ENCODE data around the gene ACTC1. TPM values are rescaled to one million over a fixed set of nuclear protein-coding genes. Genes with fewer than 3 reads are reported as not detected.
A peak's percentile ranks its signal among the peaks of the same experiment; 100 is the strongest.

The ACTC1 gene
- total RNA-seq, 2 experiments from 2014 or later: not detected

GRCh38 chr15:34773013-34773412 lies 22.3 kb downstream of the ACTC1 start:
- Mint-ChIP-seq H3K27ac (no peak overlapping the region), H3K4me3 (no peak overlapping the region), H3K9me3 (ENCODE audit: low read depth) (no peaks in the 10 kb centered on the region), H3K4me1 (no peaks in the 10 kb centered on the region), H3K36me3 (ENCODE audit: low read depth) (no peaks in the 10 kb centered on the region), H3K27me3 (peaks cover 10% of the 10 kb centered on the region)
- intact Hi-C loops (cut with DNase I, micrococcal nuclease): no loop called here
- ChIA-PET CTCF (interaction anchor here (0.6 kb wide), 1 partner anchor 67 kb away, joined by 3 read pairs; no protein-coding TSS in a partner anchor), POLR2A (no interaction called here)
- DNase-seq: no peak
- no peak for ATAC-seq

- no peaks in the 10 kb centered on the region for H3K36me3 Mint-ChIP-seq (ENCODE audit: low read depth)
- H3K4me3 Mint-ChIP-seq: no peak overlapping the region
- CTCF ChIA-PET: no interaction called here
- no peaks in the 10 kb centered on the region for H3K4me1 Mint-ChIP-seq
- ATAC-seq: no peak
- intact Hi-C loops (cut with DNase I, micrococcal nuclease): no loop called here
- POLR2A ChIA-PET: no interaction called here
- DNase-seq: no peak
- H3K27ac Mint-ChIP-seq: no peak overlapping the region
- H3K9me3 Mint-ChIP-seq (ENCODE audit: low read depth): no peaks in the 10 kb centered on the region
- peaks cover 10% of the 10 kb centered on the region for H3K27me3 Mint-ChIP-seq
Measured at GRCh38 chr15:34772312-34772711, 23.0 kb downstream of the ACTC1 start.

GRCh38 chr15:34769711-34770110 lies 25.6 kb downstream of the ACTC1 start:
- H3K27me3 Mint-ChIP-seq: peaks cover 6% of the 10 kb centered on the region
- no peak overlapping the region for H3K4me3 Mint-ChIP-seq
- intact Hi-C loops (cut with DNase I, micrococcal nuclease): no loop called here
- CTCF ChIA-PET: interaction anchor here (0.6 kb wide), 1 partner anchor 127 kb away, joined by 3 read pairs; no protein-coding TSS in a partner anchor
- H3K27ac Mint-ChIP-seq: no peak overlapping the region
- POLR2A ChIA-PET: no interaction called here
- H3K36me3 Mint-ChIP-seq (ENCODE audit: low read depth): no peaks in the 10 kb centered on the region
- H3K4me1 Mint-ChIP-seq: no peaks in the 10 kb centered on the region
- no peaks in the 10 kb centered on the region for H3K9me3 Mint-ChIP-seq (ENCODE audit: low read depth)
- ATAC-seq: no peak
- no peak for DNase-seq

GRCh38 chr15:34768530-34768929 lies 26.8 kb downstream of the ACTC1 start:
- CTCF ChIA-PET: no interaction called here
- H3K4me3 Mint-ChIP-seq: no peak overlapping the region
- POLR2A ChIA-PET: no interaction called here
- H3K27me3 Mint-ChIP-seq: peaks cover 6% of the 10 kb centered on the region
- intact Hi-C loops (cut with DNase I, micrococcal nuclease): no loop called here
- no peaks in the 10 kb centered on the region for H3K4me1 Mint-ChIP-seq
- H3K27ac Mint-ChIP-seq: no peak overlapping the region
- no peak for DNase-seq
- ATAC-seq: no peak
- no peaks in the 10 kb centered on the region for H3K36me3 Mint-ChIP-seq (ENCODE audit: low read depth)
- H3K9me3 Mint-ChIP-seq (ENCODE audit: low read depth): no peaks in the 10 kb centered on the region

GRCh38 chr15:34765741-34766140 lies 29.6 kb downstream of the ACTC1 start:
- Mint-ChIP-seq H3K9me3 (ENCODE audit: low read depth) (no peaks in the 10 kb centered on the region), H3K4me3 (no peak overlapping the region), H3K4me1 (no peaks in the 10 kb centered on the region), H3K27me3 (peaks cover 2% of the 10 kb centered on the region), H3K27ac (no peak overlapping the region), H3K36me3 (ENCODE audit: low read depth) (no peaks in the 10 kb centered on the region)
- ChIA-PET POLR2A (no interaction called here), CTCF (interaction anchor here (0.7 kb wide), 1 partner anchor 27 kb away, joined by 3 read pairs; no protein-coding TSS in a partner anchor)
- DNase-seq (no peak), ATAC-seq (no peak)
- intact Hi-C loops (cut with DNase I, micrococcal nuclease): no loop called here

- intact Hi-C loops (cut with DNase I, micrococcal nuclease): no loop called here
Measured at GRCh38 chr15:34760909-34761308, 34.4 kb downstream of the ACTC1 start.

GRCh38 chr15:34759992-34760391 lies 35.4 kb downstream of the ACTC1 start:
- intact Hi-C loops (cut with DNase I, micrococcal nuclease): no loop called here
- POLR2A ChIA-PET: no interaction called here
- Mint-ChIP-seq H3K27ac (no peak overlapping the region), H3K4me3 (no peak overlapping the region), H3K4me1 (peaks cover 2% of the 10 kb centered on the region), H3K9me3 (ENCODE audit: low read depth) (no peaks in the 10 kb centered on the region), H3K36me3 (ENCODE audit: low read depth) (no peaks in the 10 kb centered on the region), H3K27me3 (peaks cover 28% of the 10 kb centered on the region)
- CTCF ChIA-PET: no interaction called here
- ATAC-seq (no peak), DNase-seq (no peak)

More at GRCh38 chr15:34760909-34761308, 34.4 kb downstream of the ACTC1 start:
- CTCF ChIA-PET: no interaction called here
- DNase-seq (no peak), ATAC-seq (no peak)
- H3K4me1 Mint-ChIP-seq: no peaks in the 10 kb centered on the region
- H3K9me3 Mint-ChIP-seq (ENCODE audit: low read depth): no peaks in the 10 kb centered on the region
- POLR2A ChIA-PET: no interaction called here
- H3K27ac Mint-ChIP-seq: no peak overlapping the region
- H3K4me3 Mint-ChIP-seq: no peak overlapping the region
- peaks cover 20% of the 10 kb centered on the region for H3K27me3 Mint-ChIP-seq
- no peaks in the 10 kb centered on the region for H3K36me3 Mint-ChIP-seq (ENCODE audit: low read depth)

- Mint-ChIP-seq H3K9me3 (ENCODE audit: low read depth) (no peaks in the 10 kb centered on the region), H3K27me3 (peaks cover 28% of the 10 kb centered on the region), H3K36me3 (ENCODE audit: low read depth) (no peaks in the 10 kb centered on the region), H3K27ac (no peak overlapping the region), H3K4me1 (peaks cover 2% of the 10 kb centered on the region), H3K4me3 (no peak overlapping the region)
- ChIA-PET CTCF (interaction anchor here (0.7 kb wide), 1 partner anchor 801 kb away, joined by 3 read pairs; no protein-coding TSS in a partner anchor), POLR2A (no interaction called here)
- intact Hi-C loops (cut with DNase I, micrococcal nuclease): no loop called here
- DNase-seq: no peak
- no peak for ATAC-seq
Measured at GRCh38 chr15:34759347-34759746, 36.0 kb downstream of the ACTC1 start.

- no peak for DNase-seq
- intact Hi-C loops (cut with DNase I, micrococcal nuclease): no loop called here
- Mint-ChIP-seq H3K27me3 (peaks cover 44% of the 10 kb centered on the region), H3K9me3 (ENCODE audit: low read depth) (no peaks in the 10 kb centered on the region), H3K36me3 (ENCODE audit: low read depth) (no peaks in the 10 kb centered on the region), H3K4me3 (no peak overlapping the region), H3K4me1 (peaks cover 5% of the 10 kb centered on the region), H3K27ac (no peak overlapping the region)
- POLR2A ChIA-PET: no interaction called here
- ATAC-seq: no peak
- CTCF ChIA-PET: interaction anchor here (0.6 to 1.2 kb wide), 2 partner anchors 48 to 406 kb away, joined by 3 read pairs; no protein-coding TSS in a partner anchor
Measured at GRCh38 chr15:34757262-34757661, 38.1 kb downstream of the ACTC1 start.

- H3K27me3 Mint-ChIP-seq: peaks cover 53% of the 10 kb centered on the region
Measured at GRCh38 chr15:34755419-34755773, 40.0 kb downstream of the ACTC1 start.

GRCh38 chr15:34754674-34755418 lies 40.5 kb downstream of the ACTC1 start, which contains the start of gene GJD2:
TSS of gene GJD2 (minus strand) at chr15:34754998. CDS start at chr15:34754488, 510 bp downstream.
- peak; percentile 13 for DNase-seq
- no peak within 1 kb of the TSS for H3K27ac Mint-ChIP-seq
- H3K9me3 Mint-ChIP-seq (ENCODE audit: low read depth): no peaks in the 10 kb centered on the region
- ATAC-seq: peak; percentile 26
- CTCF ChIA-PET: no interaction called here
- H3K36me3 Mint-ChIP-seq (ENCODE audit: low read depth): no peaks in the 10 kb centered on the region
- intact Hi-C loops (cut with DNase I, micrococcal nuclease): no loop called here
- POLR2A ChIA-PET: no interaction called here
- H3K4me3 Mint-ChIP-seq: no peak within 1 kb of the TSS
- peaks cover 5% of the 10 kb centered on the region for H3K4me1 Mint-ChIP-seq
- H3K27me3 Mint-ChIP-seq: peaks cover 52% of the 10 kb centered on the region

More at GRCh38 chr15:34755419-34755773, 40.0 kb downstream of the ACTC1 start:
- ChIA-PET CTCF (no interaction called here), POLR2A (no interaction called here)
- Mint-ChIP-seq H3K27ac (no peak overlapping the region), H3K36me3 (ENCODE audit: low read depth) (no peaks in the 10 kb centered on the region), H3K4me3 (no peak overlapping the region), H3K9me3 (ENCODE audit: low read depth) (no peaks in the 10 kb centered on the region), H3K4me1 (peaks cover 5% of the 10 kb centered on the region)
- ATAC-seq (no peak), DNase-seq (no peak)
- intact Hi-C loops (cut with DNase I, micrococcal nuclease): no loop called here

GRCh38 chr15:34754171-34754601 lies 41.2 kb downstream of the ACTC1 start:
- ChIA-PET CTCF (no interaction called here), POLR2A (no interaction called here)
- intact Hi-C loops (cut with DNase I, micrococcal nuclease): no loop called here
- Mint-ChIP-seq H3K27me3 (peaks cover 56% of the 10 kb centered on the region), H3K4me1 (peaks cover 5% of the 10 kb centered on the region), H3K4me3 (no peak overlapping the region), H3K27ac (no peak overlapping the region), H3K36me3 (ENCODE audit: low read depth) (no peaks in the 10 kb centered on the region), H3K9me3 (ENCODE audit: low read depth) (no peaks in the 10 kb centered on the region)
- ATAC-seq: no peak
- no peak for DNase-seq
